HUES6 (cell line): ENCODE data around the gene NUFIP2.
"Not testable (repeated sequence)": the region's sequence is repeated elsewhere in the genome, so short reads cannot be mapped to it uniquely, and the experiment has no call there.

Source experiments
- H3K27ac ChIP-seq: 2 replicates; pipeline ENCODE4 v1.7.0; 2013; ENCODE audit warnings: low read depth, mild to moderate bottlenecking, low read length, inconsistent platforms
- H3K27me3 ChIP-seq: 2 replicates; pipeline ENCODE4 v1.6.1; 2013; ENCODE audit warnings: low read length; ENCODE audit not compliant: control insufficient read depth, insufficient read depth
- H3K36me3 ChIP-seq: 2 replicates; pipeline ENCODE4 v1.6.1; 2013; ENCODE audit warnings: low read length; ENCODE audit not compliant: control insufficient read depth, insufficient read depth
- H3K4me1 ChIP-seq: 2 replicates; pipeline ENCODE4 v1.6.1; 2013; ENCODE audit warnings: low read length; ENCODE audit not compliant: control insufficient read depth, insufficient read depth
- H3K4me3 ChIP-seq: 2 replicates; pipeline ENCODE4 v1.5.1; 2013; ENCODE audit warnings: low read depth, low read length
- H3K9ac ChIP-seq: one replicate; pipeline ENCODE4 v1.6.1; 2013; ENCODE audit warnings: mild to moderate bottlenecking, low read length
- H3K9me3 ChIP-seq: 2 replicates; pipeline ENCODE4 v1.6.1; 2013; ENCODE audit warnings: low read depth, low read length; ENCODE audit not compliant: control insufficient read depth, insufficient read depth

NUFIP2 gene

DNA sequence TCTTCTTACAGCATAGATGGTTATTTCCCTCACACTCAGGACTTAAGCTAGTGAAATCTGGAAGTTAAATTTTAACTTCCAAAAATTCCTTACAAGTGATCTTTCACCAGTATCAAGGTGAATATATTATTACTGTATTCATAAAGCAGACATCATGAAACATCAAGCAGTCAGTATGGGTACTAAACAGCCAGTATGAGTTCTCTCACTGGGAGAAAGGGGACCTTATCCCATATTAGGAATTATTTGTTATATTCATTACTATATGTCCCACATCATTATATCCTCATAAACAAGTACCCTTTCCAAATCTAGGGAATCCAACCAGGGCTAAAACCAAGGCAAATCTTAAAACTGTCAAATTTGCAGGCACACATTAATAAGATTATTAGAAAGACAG is 15.3 kb downstream of the NUFIP2 start:
- Histone ChIP-seq H3K4me1 (peaks cover 9% of the 10 kb centered on the region), H3K9me3 (no peaks in the 10 kb centered on the region), H3K27ac (no peak overlapping the region), H3K4me3 (no peak overlapping the region), H3K27me3 (no peaks in the 10 kb centered on the region), H3K9ac (no peak overlapping the region), H3K36me3 (peaks cover 89% of the 10 kb centered on the region)

DNA sequence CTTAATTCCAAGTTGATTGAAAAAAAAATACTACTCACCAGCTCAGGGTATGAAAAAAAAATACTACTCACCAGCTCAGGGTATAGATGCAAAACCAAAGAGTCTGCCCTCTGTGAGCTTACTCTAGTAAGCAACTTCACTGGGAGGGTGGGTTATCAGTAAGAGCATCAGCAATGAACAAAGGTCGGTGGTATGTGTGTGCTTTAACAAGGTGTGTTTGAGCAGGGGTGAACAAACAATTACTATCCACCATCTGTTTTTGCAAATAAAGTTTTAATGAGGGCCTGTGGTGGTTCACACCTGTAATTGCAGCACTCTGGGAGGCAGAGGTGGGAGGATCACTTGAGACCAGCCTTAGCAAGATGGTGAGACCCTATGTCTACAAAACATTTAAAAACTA is 20.0 kb downstream of the NUFIP2 start:
- Histone ChIP-seq H3K36me3 (peaks cover 78% of the 10 kb centered on the region), H3K4me3 (no peak overlapping the region), H3K4me1 (peaks cover 4% of the 10 kb centered on the region; the same call in 1 of the 2 replicates), H3K27me3 (no peaks in the 10 kb centered on the region), H3K9ac (no peak overlapping the region), H3K9me3 (no peaks in the 10 kb centered on the region), H3K27ac (no peak overlapping the region)

DNA sequence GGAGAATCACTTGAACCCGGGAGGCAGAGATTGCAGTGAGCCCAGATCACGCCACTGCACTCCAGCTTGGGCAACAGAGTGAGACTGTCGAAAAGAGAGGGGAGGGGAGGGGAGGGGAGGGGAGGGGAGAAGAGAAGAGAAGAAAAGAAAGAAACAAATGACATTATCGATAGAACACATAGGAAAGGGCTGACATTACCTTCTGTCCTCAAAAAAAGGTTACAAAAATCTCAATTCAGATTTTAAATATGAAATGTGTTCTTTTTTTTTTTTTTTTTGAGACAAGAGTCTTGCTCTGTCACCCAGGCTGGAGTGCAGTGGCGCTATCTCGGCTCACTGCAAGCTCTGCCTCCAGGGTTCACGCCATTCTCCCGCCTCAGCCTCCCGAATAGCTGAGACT is 22.0 kb downstream of the NUFIP2 start:
- not testable (repeated sequence) for H3K27me3 ChIP-seq, H3K9me3 ChIP-seq, H3K27ac ChIP-seq, H3K9ac ChIP-seq, H3K4me1 ChIP-seq, H3K4me3 ChIP-seq
- H3K36me3 ChIP-seq, result peaks cover 77% of the 10 kb centered on the region

DNA sequence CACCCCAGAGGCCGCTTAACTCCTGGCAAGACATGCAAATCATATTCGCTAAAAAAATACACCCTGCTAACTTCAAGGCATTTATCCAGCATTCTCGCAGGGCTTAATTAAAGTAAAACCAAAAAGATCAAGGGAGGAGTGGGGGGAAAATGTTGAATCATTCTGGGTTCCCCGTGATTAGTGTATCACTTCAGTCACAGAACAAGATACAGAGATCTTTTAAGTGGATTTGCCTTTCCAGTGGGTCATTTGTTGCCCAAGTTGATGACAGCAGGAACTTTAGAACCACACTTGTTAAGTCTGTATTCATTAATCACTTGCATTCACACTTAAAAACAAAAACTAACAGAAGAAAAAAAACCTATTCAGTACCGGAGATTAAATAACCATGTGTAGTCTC is 30.0 kb downstream of the NUFIP2 start:
- no peak overlapping the region for H3K9ac ChIP-seq
- H3K27me3 ChIP-seq, result no peaks in the 10 kb centered on the region
- H3K9me3 ChIP-seq, result no peaks in the 10 kb centered on the region
- H3K4me1 ChIP-seq, result no peaks in the 10 kb centered on the region
- no peak overlapping the region for H3K4me3 ChIP-seq
- peaks cover 83% of the 10 kb centered on the region for H3K36me3 ChIP-seq
- no peak overlapping the region for H3K27ac ChIP-seq

DNA sequence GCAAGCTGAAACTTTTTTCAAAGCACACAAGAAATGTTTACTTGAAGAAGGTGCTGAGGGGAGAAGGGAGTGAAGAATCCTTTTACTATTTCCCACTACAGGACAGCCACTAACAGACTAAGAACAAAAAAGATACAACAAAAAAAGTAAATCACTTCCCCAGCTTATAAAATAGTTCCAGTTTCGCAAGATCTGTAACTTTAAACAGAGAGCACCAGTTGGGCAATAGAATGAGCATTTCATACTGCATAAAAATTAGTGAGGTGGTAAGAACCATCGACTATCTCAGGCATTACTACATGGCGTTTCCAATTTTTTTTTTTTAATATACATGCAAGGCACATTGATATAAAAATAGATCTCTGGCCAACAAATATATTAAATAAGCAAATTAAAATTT is 36.2 kb downstream of the NUFIP2 start:
- Histone ChIP-seq H3K36me3 (peaks cover 41% of the 10 kb centered on the region), H3K4me1 (no peaks in the 10 kb centered on the region), H3K9ac (no peak overlapping the region), H3K27me3 (no peaks in the 10 kb centered on the region), H3K27ac (no peak overlapping the region), H3K4me3 (no peak overlapping the region), H3K9me3 (no peaks in the 10 kb centered on the region)

DNA sequence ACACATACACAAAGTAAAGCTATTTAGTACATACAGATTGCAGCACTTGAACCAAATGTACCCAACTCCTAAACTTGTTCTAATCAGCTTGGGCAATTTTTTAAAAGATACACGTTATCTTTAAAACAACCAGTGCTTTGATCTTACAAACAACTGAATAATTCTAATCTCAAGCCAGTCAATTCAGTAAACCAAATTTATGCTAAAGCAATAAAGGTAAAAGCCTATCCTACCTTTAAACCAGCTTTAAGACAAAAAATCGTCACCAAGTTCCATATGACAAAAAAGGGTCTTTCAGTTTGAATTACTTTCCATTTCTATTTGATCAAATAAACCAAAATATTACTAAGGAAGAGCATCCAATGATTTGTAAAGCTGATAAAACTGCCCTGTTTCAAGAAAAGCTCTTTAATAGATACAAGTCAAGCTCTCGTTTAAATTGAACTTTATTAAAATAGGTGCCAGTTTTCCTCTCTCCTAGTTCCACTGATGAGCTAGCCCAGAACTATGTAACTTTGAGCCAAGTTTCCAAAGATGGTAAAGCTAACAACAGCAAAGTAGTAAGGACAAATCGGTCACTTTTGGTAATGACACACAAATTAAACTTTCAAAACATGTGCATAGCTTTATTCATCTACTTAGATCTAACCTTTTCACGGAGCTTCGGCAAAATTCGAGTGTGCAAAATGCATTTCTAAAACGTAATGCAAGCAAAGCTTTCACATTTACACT is 37.0 kb downstream of the NUFIP2 start:
- Histone ChIP-seq H3K9ac (no peak overlapping the region), H3K4me1 (no peaks in the 10 kb centered on the region), H3K9me3 (no peaks in the 10 kb centered on the region), H3K4me3 (no peak overlapping the region), H3K27me3 (no peaks in the 10 kb centered on the region), H3K36me3 (peaks cover 34% of the 10 kb centered on the region), H3K27ac (no peak overlapping the region)

DNA sequence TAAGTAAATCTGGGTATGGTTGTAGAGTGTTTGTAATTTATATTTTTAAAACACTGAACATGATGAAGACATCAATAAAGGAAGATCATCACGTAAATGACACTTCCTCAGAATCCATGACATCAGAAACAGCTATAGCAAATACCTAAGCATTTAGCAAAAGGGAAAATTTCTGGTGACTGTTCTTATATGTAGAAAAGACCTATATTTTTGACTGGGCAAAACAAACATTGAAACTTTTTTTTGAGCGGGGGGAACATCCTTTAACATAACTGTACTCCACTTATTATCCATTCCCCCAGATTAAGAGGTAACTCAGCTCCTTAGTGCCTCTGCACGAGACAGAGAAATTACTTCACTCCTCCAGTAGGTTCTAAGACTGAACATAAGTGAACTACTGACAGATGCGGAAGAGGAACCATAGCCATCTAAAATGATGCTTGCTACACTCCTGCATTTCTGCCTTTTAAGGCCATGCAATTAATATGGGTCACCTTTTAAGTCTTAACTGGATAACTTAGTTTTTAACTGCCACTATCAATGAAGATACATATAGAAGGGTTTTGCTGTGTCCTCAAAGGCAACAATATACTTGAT is 37.9 kb downstream of the NUFIP2 start:
- no peak overlapping the region for H3K4me3 ChIP-seq
- no peaks in the 10 kb centered on the region for H3K4me1 ChIP-seq
- H3K9me3 ChIP-seq, result no peaks in the 10 kb centered on the region
- H3K27me3 ChIP-seq, result no peaks in the 10 kb centered on the region
- no peak overlapping the region for H3K9ac ChIP-seq
- peaks cover 25% of the 10 kb centered on the region for H3K36me3 ChIP-seq
- no peak overlapping the region for H3K27ac ChIP-seq

DNA sequence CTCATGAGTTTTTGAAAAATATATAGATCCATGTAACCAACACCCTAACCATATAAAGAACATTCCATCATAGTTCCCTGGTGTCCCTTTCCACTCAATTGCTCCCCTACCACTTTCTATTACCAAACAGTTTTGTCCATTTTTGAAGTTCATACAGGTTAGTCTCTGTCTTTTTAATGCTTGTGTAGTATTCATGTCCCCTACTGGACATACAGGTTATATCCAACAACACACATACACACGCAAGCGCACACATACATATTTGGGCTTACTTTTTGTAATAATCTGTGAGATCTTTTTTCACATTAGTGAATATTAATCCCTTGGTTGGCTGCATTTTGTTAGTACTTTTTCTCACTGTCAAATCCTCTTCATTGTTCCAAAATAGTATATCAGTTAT is 40.9 kb downstream of the NUFIP2 start:
- no peaks in the 10 kb centered on the region for H3K9me3 ChIP-seq
- H3K9ac ChIP-seq, result no peak overlapping the region
- H3K27me3 ChIP-seq, result no peaks in the 10 kb centered on the region
- no peak overlapping the region for H3K27ac ChIP-seq
- no peaks in the 10 kb centered on the region; the same call in none of the 2 replicates for H3K36me3 ChIP-seq
- H3K4me1 ChIP-seq, result no peaks in the 10 kb centered on the region
- no peak overlapping the region for H3K4me3 ChIP-seq

DNA sequence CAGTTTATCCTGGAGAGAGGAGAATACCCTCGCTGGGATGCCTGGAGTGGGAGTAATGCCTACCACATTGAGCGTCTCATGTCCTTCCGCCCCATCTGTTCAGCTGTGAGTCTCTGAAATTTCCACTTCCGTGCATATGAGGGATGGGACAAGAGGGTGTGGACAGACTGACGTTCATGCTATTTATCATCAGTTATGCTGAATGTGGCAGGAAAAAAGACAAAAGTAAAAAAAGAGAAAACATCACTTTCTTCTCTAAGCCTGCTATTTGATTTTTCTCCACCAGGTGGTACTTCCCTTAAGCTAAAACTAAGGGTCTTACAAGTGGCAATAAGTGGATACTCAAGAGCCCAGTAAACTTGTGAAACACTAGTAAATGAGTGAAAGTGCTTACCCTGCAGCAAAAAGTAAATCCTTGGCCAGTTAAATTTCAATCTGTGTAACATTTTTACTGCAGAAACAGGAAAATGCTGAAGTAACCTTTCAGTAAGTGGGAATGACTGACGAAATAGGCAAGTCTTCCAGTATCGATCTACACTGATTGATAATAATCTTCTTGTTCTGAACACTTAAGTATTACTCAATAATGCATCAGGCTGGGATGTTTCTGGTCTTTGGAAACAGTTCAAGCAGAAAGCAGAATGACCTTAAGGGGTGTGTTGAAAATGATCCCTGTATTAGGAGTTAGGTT is 41.7 kb downstream of the NUFIP2 start:
- Histone ChIP-seq H3K9me3 (no peaks in the 10 kb centered on the region), H3K27ac (no peak overlapping the region), H3K4me3 (no peak overlapping the region), H3K36me3 (no peaks in the 10 kb centered on the region; the same call in none of the 2 replicates), H3K27me3 (no peaks in the 10 kb centered on the region), H3K9ac (no peak overlapping the region), H3K4me1 (no peaks in the 10 kb centered on the region)

DNA sequence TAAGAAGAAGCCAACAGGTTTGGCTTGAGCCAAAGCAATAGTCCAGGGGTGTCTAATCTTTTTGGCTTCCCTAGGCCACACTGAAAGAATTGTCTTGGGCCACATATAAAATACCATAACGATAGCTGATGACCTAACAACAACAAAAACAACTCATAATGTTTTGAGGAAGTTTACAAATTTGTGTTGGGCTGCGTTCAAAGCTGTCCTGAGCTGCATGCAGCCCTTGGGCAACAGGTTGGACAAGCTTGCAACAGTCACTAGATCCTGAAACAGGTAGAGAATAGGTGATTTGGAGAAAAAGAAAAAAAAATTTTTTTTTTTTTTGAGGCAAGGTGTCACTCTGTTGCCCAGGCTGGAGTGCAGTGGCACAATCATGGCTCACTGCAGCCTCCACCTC is 42.8 kb downstream of the NUFIP2 start:
- Histone ChIP-seq H3K36me3 (no peaks in the 10 kb centered on the region), H3K4me1 (peaks cover 2% of the 10 kb centered on the region; the same call in 1 of the 2 replicates), H3K4me3 (no peak overlapping the region), H3K27ac (no peak overlapping the region), H3K9ac (no peak overlapping the region), H3K27me3 (no peaks in the 10 kb centered on the region), H3K9me3 (no peaks in the 10 kb centered on the region)

DNA sequence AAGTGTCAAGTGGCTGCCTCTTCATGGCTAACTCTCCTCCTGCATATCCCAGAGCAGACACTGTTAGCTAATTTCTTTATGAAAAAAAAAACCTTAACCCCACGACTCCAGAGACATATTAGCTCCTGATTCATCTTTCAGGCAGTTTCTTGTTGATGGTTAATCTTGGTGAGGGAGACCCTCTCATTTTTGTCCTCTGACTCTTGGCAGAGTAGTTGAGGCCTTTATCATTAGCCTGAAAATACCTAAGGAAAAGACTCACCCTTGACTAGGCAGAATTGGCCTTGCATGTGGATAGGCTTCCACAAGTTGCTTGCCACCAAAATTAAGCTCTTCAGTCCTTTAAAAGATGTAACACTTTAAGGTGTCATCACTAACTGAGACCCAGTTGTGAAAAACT is 43.3 kb downstream of the NUFIP2 start:
- Histone ChIP-seq H3K36me3 (no peaks in the 10 kb centered on the region), H3K9ac (no peak overlapping the region), H3K9me3 (no peaks in the 10 kb centered on the region), H3K4me3 (no peak overlapping the region), H3K4me1 (peaks cover 2% of the 10 kb centered on the region; the same call in 1 of the 2 replicates), H3K27me3 (no peaks in the 10 kb centered on the region), H3K27ac (no peak overlapping the region)
